A673 (cell line): Measurements from ENCODE around the gene TTC33. TPM values are rescaled to one million over a fixed set of nuclear protein-coding genes. Genes with fewer than 3 reads are reported as not detected.

Experiments used
- BruUV-seq: library from RNA; stranded (reverse); fragments of 400-500 nt; replicated peaks from 2 replicates; lab custom pipeline; 2021; lab: Mats Ljungman, UMichigan
- CTCF ChIA-PET: fragments of 300-600 bp; sonication (Branson Sonifier 250); formaldehyde crosslinking; loops from one replicate; lab custom pipeline; 2022; ENCODE audit warnings: antibody characterized with exemption; lab: Charles Lee
- POLR2A ChIA-PET: fragments of 300-600 bp; sonication (Branson Sonifier 250); formaldehyde crosslinking; loops from one replicate; lab custom pipeline; 2022; ENCODE audit warnings: antibody characterized with exemption; ENCODE audit not compliant: low non-redundant PET; lab: Charles Lee
- DNase-seq: peaks from one replicate; pipeline ENCODE4 v3.0.0-alpha.2; 2015; ENCODE audit warnings: low spot score
- H3K27ac ChIP-seq: fragments of 200-600 bp; sonication (generic); 2 replicates; pipeline ENCODE4 v1.5.1; 2016; ENCODE audit warnings: mixed run types, low read depth, mild to moderate bottlenecking, mixed read lengths, antibody characterized with exemption, low read length; ENCODE audit not compliant: poor library complexity, severe bottlenecking
- H3K27me3 ChIP-seq: fragments of 200-600 bp; sonication (generic); replicated peaks from 2 replicates; pipeline ENCODE4 v1.6.1; 2017; ENCODE audit warnings: mixed run types, low read depth, mild to moderate bottlenecking, mixed read lengths, antibody characterized with exemption, low read length; ENCODE audit not compliant: insufficient read depth, poor library complexity
- H3K36me3 ChIP-seq: fragments of 200-600 bp; sonication (generic); 2 replicates; pipeline ENCODE4 v1.6.1; 2016; ENCODE audit warnings: mixed run types, mild to moderate bottlenecking, mixed read lengths, antibody characterized with exemption, low read length; ENCODE audit not compliant: insufficient read depth, poor library complexity, severe bottlenecking
- H3K4me1 ChIP-seq: fragments of 200-600 bp; sonication (generic); 2 replicates; pipeline ENCODE4 v1.6.1; 2017; ENCODE audit warnings: mixed run types, mild to moderate bottlenecking, mixed read lengths, antibody characterized with exemption, low read length; ENCODE audit not compliant: insufficient read depth, poor library complexity, severe bottlenecking
- H3K4me3 ChIP-seq: fragments of 200-600 bp; sonication (generic); 2 replicates; pipeline ENCODE4 v1.5.1; 2016; ENCODE audit warnings: low read depth, mixed run types, mild to moderate bottlenecking, mixed read lengths, low read length; ENCODE audit not compliant: poor library complexity, severe bottlenecking
- H3K9me3 ChIP-seq: fragments of 200-600 bp; sonication (generic); 2 replicates; pipeline ENCODE4 v1.6.1; 2016; ENCODE audit warnings: mixed run types, low read depth, mild to moderate bottlenecking, mixed read lengths, antibody characterized with exemption, low read length; ENCODE audit not compliant: poor library complexity, severe bottlenecking
- CTCF ChIP-seq: fragments of 300-800, 200-600 bp; sonication (generic); conservative IDR thresholded peaks from 2 replicates; pipeline ENCODE4 v1.5.1; 2017; ENCODE audit warnings: low read depth, mild to moderate bottlenecking, antibody characterized with exemption, low read length, moderate library complexity, mixed read lengths
- EZH2 ChIP-seq: fragments of 200-600 bp; sonication (generic); IDR thresholded peaks from 2 replicates; pipeline ENCODE4 v1.6.1; 2017; ENCODE audit warnings: borderline replicate concordance, low read depth, mild to moderate bottlenecking, mixed read lengths, antibody characterized with exemption, low read length; ENCODE audit not compliant: poor library complexity, severe bottlenecking
- intact Hi-C: fragments of 100-400 bp; cut with micrococcal nuclease; formaldehyde crosslinking; loops from one replicate; pipeline ENCODE4 v1.10.0; 2022; ENCODE audit not compliant: unreplicated experiment
- total RNA-seq: library from RNA; stranded (reverse); gene quantifications from 2 replicates; pipeline ENCODE4 v1.2.3, GENCODE V29; 2021

Gene TTC33
- total RNA-seq, 1 experiment from 2014 or later = 17.0 TPM

GRCh38 chr5:40622463-40623252 lies 133.1 kb downstream of the TTC33 start:
- no peak for DNase-seq
- intact Hi-C loops = no loop called here
- ChIA-PET CTCF (no interaction called here), POLR2A (no interaction called here)
- Histone ChIP-seq H3K27me3 (no peaks in the 10 kb centered on the region), H3K27ac (no peak overlapping the region), H3K4me1 (no peaks in the 10 kb centered on the region), H3K36me3 (no peaks in the 10 kb centered on the region), H3K4me3 (no peak overlapping the region), H3K9me3 (no peaks in the 10 kb centered on the region)
- TF ChIP-seq EZH2 = no peak
- TF ChIP-seq CTCF = no peak
- no TSS peak for BruUV-seq

GRCh38 chr5:40619421-40619820 lies 136.3 kb downstream of the TTC33 start:
- intact Hi-C loops = no loop called here
- H3K27me3 ChIP-seq = no peaks in the 10 kb centered on the region
- POLR2A ChIA-PET = no interaction called here
- no peaks in the 10 kb centered on the region for H3K36me3 ChIP-seq
- CTCF ChIA-PET = no interaction called here
- H3K27ac ChIP-seq = no peak overlapping the region
- no peaks in the 10 kb centered on the region for H3K9me3 ChIP-seq
- TF ChIP-seq CTCF = no peak
- no peak for TF ChIP-seq EZH2
- DNase-seq = no peak
- H3K4me1 ChIP-seq = no peaks in the 10 kb centered on the region
- no peak overlapping the region for H3K4me3 ChIP-seq
- BruUV-seq = no TSS peak

GRCh38 chr5:40618926-40619325 lies 136.8 kb downstream of the TTC33 start:
- CTCF ChIA-PET = no interaction called here
- TF ChIP-seq CTCF = no peak
- no peak for TF ChIP-seq EZH2
- H3K27ac ChIP-seq = no peak overlapping the region
- no peak overlapping the region for H3K4me3 ChIP-seq
- no peaks in the 10 kb centered on the region for H3K36me3 ChIP-seq
- no peak for DNase-seq
- H3K27me3 ChIP-seq = no peaks in the 10 kb centered on the region
- H3K4me1 ChIP-seq = no peaks in the 10 kb centered on the region
- intact Hi-C loops = no loop called here
- POLR2A ChIA-PET = no interaction called here
- no TSS peak for BruUV-seq
- no peaks in the 10 kb centered on the region for H3K9me3 ChIP-seq
